Vagina (tissue), 2 donors: Measurements from ENCODE around the gene SMS.

Experiments used
- CTCF ChIP-seq, 3 experiments: fragments of 450-650 bp in 2 of 3; fragments of 200-600 bp in 1 of 3; sonication (generic) in 1 of 3; IDR thresholded peaks; one replicate each; pipeline ENCODE4 v1.5.1; 2017 to 2019; ENCODE audit warnings: antibody characterized with exemption in 3 of 3, mild to moderate bottlenecking in 2 of 3, moderate library complexity in 2 of 3
- POLR2A ChIP-seq, 2 donors: fragments of 450-650 bp; IDR thresholded peaks; one replicate each; pipeline ENCODE4 v1.6.1; 2017; ENCODE audit warnings: antibody characterized with exemption in 2 of 2, mild to moderate bottlenecking in 2 of 2, moderate library complexity in 2 of 2
- POLR2AphosphoS5 ChIP-seq, 2 donors: sonication (generic); formaldehyde crosslinking; IDR thresholded peaks; one replicate each; pipeline ENCODE4 v1.9.0; 2017; ENCODE audit warnings: antibody characterized with exemption in 2 of 2, mild to moderate bottlenecking in 2 of 2, low read depth in 1 of 2; ENCODE audit not compliant: insufficient read depth in 1 of 2

- TF ChIP-seq POLR2AphosphoS5 (IDR thresholded peaks at IDR 0.05; ENCODE audit: insufficient read depth in 1 of 2, low read depth in 1 of 2) (no peak), CTCF (IDR thresholded peaks at IDR 0.05) (no peak), POLR2A (IDR thresholded peaks at IDR 0.05) (no peak)
Observed at GRCh38 chrX:21962361-21962760, 21.9 kb downstream of the SMS start.
